RWPE1 (cell line): Measurements from ENCODE around the gene IFNE.

ENCODE experiments used
- CTCF ChIA-PET: fragments of 350-600 bp; sonication (Branson Sonifier 250); formaldehyde crosslinking; extraction: SDS; loops from one replicate; lab custom pipeline; 2021; lab: Yijun Ruan, JAX
- POLR2A ChIA-PET: fragments of 400-600 bp; formaldehyde crosslinking; extraction: SDS; loops from one replicate; lab custom pipeline; 2020; ENCODE audit warnings: antibody characterized with exemption; ENCODE audit not compliant: low non-redundant PET; lab: Yijun Ruan, JAX
- DNase-seq: peaks from one replicate; pipeline ENCODE4 v3.0.0; 2012; ENCODE audit warnings: low spot score
- H3K27ac ChIP-seq: fragments of 450-650 bp; 2 replicates; pipeline ENCODE4 v1.5.1; 2017
- CTCF ChIP-seq: fragments of 450-650 bp; conservative IDR thresholded peaks from 2 replicates; pipeline ENCODE4 v1.5.1; 2017; ENCODE audit warnings: low read depth, mild to moderate bottlenecking

Gene IFNE

GRCh38 chr9:21522348-21522747 is 40.2 kb upstream of the IFNE start:
- DNase-seq, result no peak
- ChIA-PET CTCF (interaction anchor here (0.6 kb wide), 1 partner anchor 204 kb away, joined by 4 read pairs; no protein-coding TSS in a partner anchor), POLR2A (no interaction called here)
- no peak for TF ChIP-seq CTCF
- H3K27ac ChIP-seq, result no peak overlapping the region

- no peak for TF ChIP-seq CTCF
- H3K27ac ChIP-seq, result no peak overlapping the region
- CTCF ChIA-PET, result interaction anchor here (0.6 kb wide), 1 partner anchor 33 kb away, joined by 5 read pairs; no protein-coding TSS in a partner anchor
- POLR2A ChIA-PET, result no interaction called here
- no peak for DNase-seq
Observed at GRCh38 chr9:21521448-21521847, 39.3 kb upstream of the IFNE start.

- POLR2A ChIA-PET, result no interaction called here
- no peak for TF ChIP-seq CTCF
- CTCF ChIA-PET, result interaction anchor here (0.6 kb wide), 1 partner anchor 1257 kb away, joined by 3 read pairs; no protein-coding TSS in a partner anchor
- no peak overlapping the region for H3K27ac ChIP-seq
- DNase-seq, result no peak
Observed at GRCh38 chr9:21520501-21521228, 38.6 kb upstream of the IFNE start.

GRCh38 chr9:21519855-21520434 is 37.8 kb upstream of the IFNE start:
- CTCF ChIA-PET, result interaction anchor here (0.6 kb wide), 2 partner anchors 264 to 1256 kb away, joined by 3 read pairs; no protein-coding TSS in a partner anchor

GRCh38 chr9:21516796-21517195 is 34.7 kb upstream of the IFNE start:
- TF ChIP-seq CTCF, result no peak
- DNase-seq, result no peak
- ChIA-PET POLR2A (no interaction called here), CTCF (no interaction called here)
- H3K27ac ChIP-seq, result no peak overlapping the region

More at GRCh38 chr9:21519855-21520434, 37.8 kb upstream of the IFNE start:
- POLR2A ChIA-PET, result no interaction called here
- H3K27ac ChIP-seq, result no peak overlapping the region
- DNase-seq, result no peak
- TF ChIP-seq CTCF, result no peak

GRCh38 chr9:21513431-21513830 is 31.3 kb upstream of the IFNE start:
- no peak overlapping the region for H3K27ac ChIP-seq
- no peak for DNase-seq
- ChIA-PET CTCF (interaction anchor here (0.6 kb wide), 1 partner anchor 277 kb away, joined by 5 read pairs; no protein-coding TSS in a partner anchor), POLR2A (no interaction called here)
- TF ChIP-seq CTCF, result no peak
